Activated CD8-positive, alpha-beta memory T cell treated with anti-CD3 and anti-CD28 coated beads, Interleukin-2, amount 10 ng/mL, durations not matched to agents 7 days and 5 days (primary cell): Measurements from ENCODE around the gene TGFBR3L. TPM values are rescaled to one million over a fixed set of nuclear protein-coding genes. Genes with fewer than 3 reads are reported as not detected.

Experiments
- ATAC-seq: fragments of 150-1000 bp; cut with Tn5 transposase; one replicate; pipeline ENCODE4 v1.10.0; 2021; ENCODE audit warnings: moderate library complexity
- CTCF ChIA-PET: fragments of 350-600 bp; sonication (Branson Sonifier 250); formaldehyde crosslinking; loops from one replicate; lab custom pipeline; 2021; ENCODE audit warnings: antibody characterized with exemption; lab: Charles Lee
- DNase-seq: peaks from one replicate; pipeline ENCODE4 v3.0.0-alpha.2; 2020
- H3K27ac Mint-ChIP-seq: one replicate; pipeline ENCODE4 v1.8.0; 2021; ENCODE audit warnings: mild to moderate bottlenecking, mixed read lengths
- H3K27me3 Mint-ChIP-seq: one replicate; pipeline ENCODE4 v1.8.0; 2021; ENCODE audit warnings: mixed read lengths
- H3K36me3 Mint-ChIP-seq: one replicate; pipeline ENCODE4 v1.8.0; 2021; ENCODE audit warnings: mild to moderate bottlenecking, mixed read lengths
- H3K4me1 Mint-ChIP-seq: one replicate; pipeline ENCODE4 v1.8.0; 2021; ENCODE audit warnings: mixed read lengths
- H3K4me3 Mint-ChIP-seq: one replicate; pipeline ENCODE4 v1.8.0; 2021; ENCODE audit warnings: mild to moderate bottlenecking, moderate library complexity, mixed read lengths
- H3K9me3 Mint-ChIP-seq: one replicate; pipeline ENCODE4 v1.8.0; 2022; ENCODE audit warnings: low read depth, mixed read lengths
- total RNA-seq, 2 experiments: library from RNA; stranded (reverse); gene quantifications; one replicate each; pipeline ENCODE4 v1.2.3, GENCODE V29; 2021

Gene TGFBR3L
- total RNA-seq, 2 experiments from 2014 or later: 7.7 to 9.1 TPM

DNA sequence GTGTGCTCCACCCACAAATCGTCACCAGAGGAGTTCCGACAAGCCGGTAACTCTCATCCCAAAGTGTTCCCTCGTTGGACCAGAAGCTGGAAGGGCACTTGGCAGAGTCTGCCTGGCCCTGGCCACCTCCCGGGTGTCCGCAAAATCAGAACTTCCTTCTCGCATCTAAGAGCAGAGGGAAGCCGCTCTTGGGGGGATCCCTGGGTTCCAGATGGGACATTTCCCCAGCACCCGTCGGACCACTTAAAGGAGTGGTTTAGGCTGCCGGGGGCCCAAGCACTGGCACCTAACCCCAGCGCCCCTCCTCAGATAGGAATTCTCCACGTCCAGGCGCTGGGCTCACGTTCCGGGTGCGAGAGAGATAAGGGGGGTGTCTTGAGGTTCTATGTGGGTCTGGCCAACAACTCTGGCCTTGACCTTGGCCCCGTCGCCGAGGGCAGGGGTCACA lies 11.8 kb upstream of the TGFBR3L start:
- no peaks in the 10 kb centered on the region for H3K9me3 Mint-ChIP-seq
- no peak for ATAC-seq
- H3K4me3 Mint-ChIP-seq: peak overlapping the region; percentile 83

GRCh38 chr19:7903244-7904073 lies 11.2 kb upstream of the TGFBR3L start, which contains the start of gene MAP2K7:
MAP2K7 (plus strand) TSS chr19:7903877; CDS start chr19:7903945, 68 bp downstream.
- peak within 1 kb of the TSS; percentile 86 for H3K4me3 Mint-ChIP-seq
- CTCF ChIA-PET: interaction anchor here (0.7 to 2.6 kb wide), 16 partner anchors 15 to 381 kb away, joined by 3 to 26 read pairs (median 4); partner anchors contain the start of genes CTXN1, MCOLN1, SNAPC2 and TIMM44
- H3K27me3 Mint-ChIP-seq: no peaks in the 10 kb centered on the region
- DNase-seq (peak; percentile 100), ATAC-seq (peak; percentile 89)
- no peaks in the 10 kb centered on the region for H3K9me3 Mint-ChIP-seq
- peaks cover 8% of the 10 kb centered on the region for H3K36me3 Mint-ChIP-seq
- peak within 1 kb of the TSS; percentile 91 for H3K27ac Mint-ChIP-seq
- H3K4me1 Mint-ChIP-seq: peaks cover 26% of the 10 kb centered on the region

More for the DNA sequence above, 11.8 kb upstream of the TGFBR3L start:
- Mint-ChIP-seq H3K27ac (peak overlapping the region; percentile 83), H3K4me1 (peaks cover 26% of the 10 kb centered on the region), H3K36me3 (peaks cover 8% of the 10 kb centered on the region), H3K27me3 (no peaks in the 10 kb centered on the region)
- no peak for DNase-seq
- CTCF ChIA-PET: interaction anchor here (0.7 to 2.6 kb wide), 11 partner anchors 15 to 222 kb away, joined by 3 to 26 read pairs (median 6); partner anchors contain the start of genes SNAPC2 and TRAPPC5

GRCh38 chr19:7904074-7905020 lies 10.3 kb upstream of the TGFBR3L start:
- DNase-seq (peak; percentile 85), ATAC-seq (peak; percentile 58)
- Mint-ChIP-seq H3K27me3 (no peaks in the 10 kb centered on the region), H3K27ac (peak overlapping the region; percentile 91), H3K9me3 (no peaks in the 10 kb centered on the region), H3K4me3 (peak overlapping the region; percentile 86), H3K4me1 (peaks cover 26% of the 10 kb centered on the region), H3K36me3 (peaks cover 8% of the 10 kb centered on the region)
- CTCF ChIA-PET: interaction anchor here (0.7 to 1.6 kb wide), 15 partner anchors 14 to 382 kb away, joined by 3 to 26 read pairs (median 4); partner anchors contain the start of genes CTXN1, MCOLN1, SNAPC2 and TIMM44

DNA sequence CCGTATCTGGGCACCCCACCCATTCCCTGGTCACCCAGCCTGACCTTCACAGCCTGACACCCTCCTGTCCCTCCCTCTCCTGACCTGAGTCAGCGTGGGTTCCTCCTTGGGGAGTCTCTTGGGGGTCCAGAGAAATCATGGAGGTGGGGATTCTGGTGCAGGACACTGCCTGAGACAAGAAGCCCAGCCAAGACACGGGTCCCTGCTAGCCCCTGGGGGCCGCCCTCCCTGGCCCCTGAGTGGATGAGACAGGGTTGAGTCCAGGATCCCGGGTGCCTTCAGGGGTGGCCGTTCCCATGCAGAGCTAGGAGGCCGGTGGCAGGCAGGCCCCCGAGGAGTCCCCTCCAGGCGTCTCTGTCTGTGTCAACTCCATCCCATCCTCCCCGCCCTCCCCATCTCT lies 9.4 kb upstream of the TGFBR3L start:
- H3K36me3 Mint-ChIP-seq: peaks cover 8% of the 10 kb centered on the region
- DNase-seq (no peak), ATAC-seq (no peak)
- H3K9me3 Mint-ChIP-seq: no peaks in the 10 kb centered on the region
- H3K4me3 Mint-ChIP-seq: peak overlapping the region; percentile 86
- H3K27me3 Mint-ChIP-seq: no peaks in the 10 kb centered on the region
- H3K4me1 Mint-ChIP-seq: peaks cover 26% of the 10 kb centered on the region
- peak overlapping the region; percentile 91 for H3K27ac Mint-ChIP-seq
- CTCF ChIA-PET: no interaction called here

DNA sequence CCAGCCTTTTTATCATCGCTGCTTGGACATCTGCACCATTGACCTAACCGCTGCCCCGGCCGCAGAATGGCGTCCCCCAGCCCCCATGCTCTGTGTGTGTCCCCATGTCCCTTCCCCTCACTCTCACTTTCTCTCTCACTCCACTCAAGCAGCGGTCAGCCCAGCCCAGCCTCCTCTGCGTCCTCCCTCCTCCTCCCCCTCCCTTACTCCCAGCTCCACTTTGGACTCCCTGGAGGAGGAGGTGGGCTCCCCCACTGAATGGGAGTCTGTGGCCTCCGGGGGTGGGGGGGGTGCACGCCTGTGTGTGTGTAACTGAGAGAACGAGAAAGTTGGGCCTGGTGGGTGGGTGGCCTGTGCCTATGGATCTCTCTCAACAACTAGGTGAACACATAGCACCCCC lies 8.8 kb upstream of the TGFBR3L start:
- CTCF ChIA-PET: no interaction called here
- Mint-ChIP-seq H3K4me1 (peaks cover 26% of the 10 kb centered on the region), H3K27ac (no peak overlapping the region), H3K9me3 (no peaks in the 10 kb centered on the region), H3K27me3 (no peaks in the 10 kb centered on the region), H3K4me3 (peak overlapping the region; percentile 86), H3K36me3 (peaks cover 11% of the 10 kb centered on the region)
- ATAC-seq: no peak
- DNase-seq: no peak

DNA sequence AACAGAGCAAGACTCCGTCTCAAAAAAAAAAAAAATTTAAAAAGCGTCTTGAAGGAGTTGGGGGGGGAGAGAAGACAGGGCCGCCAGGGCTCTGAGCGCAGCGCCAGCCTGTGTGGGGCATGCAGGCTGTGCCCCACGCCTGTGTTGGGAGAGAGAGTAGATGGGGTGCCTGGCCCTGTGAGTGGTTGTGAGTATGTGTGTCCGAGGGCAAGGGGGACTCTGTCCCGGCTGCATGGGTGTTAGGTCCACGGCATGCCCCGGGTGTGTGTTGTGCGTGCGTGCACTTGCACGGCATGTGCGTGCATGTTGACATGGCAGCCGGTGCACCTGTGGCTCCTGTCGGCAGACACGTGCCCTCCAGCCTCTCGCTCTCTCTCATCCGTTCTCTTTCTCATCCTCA lies 7.5 kb upstream of the TGFBR3L start:
- CTCF ChIA-PET: no interaction called here
- H3K27me3 Mint-ChIP-seq: no peaks in the 10 kb centered on the region
- no peak overlapping the region for H3K27ac Mint-ChIP-seq
- peaks cover 26% of the 10 kb centered on the region for H3K4me1 Mint-ChIP-seq
- ATAC-seq (no peak), DNase-seq (no peak)
- no peaks in the 10 kb centered on the region for H3K9me3 Mint-ChIP-seq
- H3K4me3 Mint-ChIP-seq: no peak overlapping the region
- peaks cover 15% of the 10 kb centered on the region for H3K36me3 Mint-ChIP-seq

DNA sequence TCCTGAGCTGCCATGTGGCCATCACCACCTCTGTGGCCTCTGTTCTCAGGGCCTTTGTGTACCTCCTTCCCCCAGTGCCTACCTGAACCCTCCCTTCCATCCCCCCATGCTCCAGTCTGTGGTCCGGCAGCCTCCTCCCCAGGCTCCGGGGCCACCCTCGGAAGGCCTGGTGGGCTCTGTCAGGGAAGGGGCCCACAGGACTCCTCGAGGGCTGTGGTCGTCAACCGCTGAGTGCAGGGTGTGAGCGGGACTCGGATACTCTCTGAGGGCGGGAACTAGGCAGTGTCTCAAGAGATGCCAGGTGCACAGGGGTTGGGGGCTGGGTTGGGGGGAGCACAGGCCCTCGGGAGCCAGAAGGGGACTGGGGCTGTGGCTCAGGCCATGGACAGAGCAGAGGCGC lies 7.1 kb upstream of the TGFBR3L start:
- CTCF ChIA-PET: interaction anchor here (1.3 kb wide), 1 partner anchor 9 kb away, joined by 4 read pairs; no protein-coding TSS in a partner anchor
- H3K27me3 Mint-ChIP-seq: no peaks in the 10 kb centered on the region
- H3K9me3 Mint-ChIP-seq: no peaks in the 10 kb centered on the region
- H3K4me1 Mint-ChIP-seq: peaks cover 24% of the 10 kb centered on the region
- no peak overlapping the region for H3K27ac Mint-ChIP-seq
- H3K4me3 Mint-ChIP-seq: no peak overlapping the region
- ATAC-seq (no peak), DNase-seq (no peak)
- H3K36me3 Mint-ChIP-seq: peaks cover 15% of the 10 kb centered on the region

GRCh38 chr19:7908078-7908699 lies 6.4 kb upstream of the TGFBR3L start:
- CTCF ChIA-PET: interaction anchor here (1.3 kb wide), 1 partner anchor 9 kb away, joined by 4 read pairs; no protein-coding TSS in a partner anchor
- H3K27me3 Mint-ChIP-seq: no peaks in the 10 kb centered on the region
- no peak overlapping the region for H3K4me3 Mint-ChIP-seq
- peaks cover 17% of the 10 kb centered on the region for H3K36me3 Mint-ChIP-seq
- no peak for DNase-seq
- no peak overlapping the region for H3K27ac Mint-ChIP-seq
- H3K9me3 Mint-ChIP-seq: no peaks in the 10 kb centered on the region
- no peak for ATAC-seq
- peaks cover 18% of the 10 kb centered on the region for H3K4me1 Mint-ChIP-seq

GRCh38 chr19:7908742-7909461 lies 5.7 kb upstream of the TGFBR3L start:
- H3K9me3 Mint-ChIP-seq: no peaks in the 10 kb centered on the region
- no peak for ATAC-seq
- no peak for DNase-seq
- H3K27me3 Mint-ChIP-seq: no peaks in the 10 kb centered on the region
- no peak overlapping the region for H3K27ac Mint-ChIP-seq
- CTCF ChIA-PET: interaction anchor here (1.3 kb wide), 1 partner anchor 8 kb away, joined by 4 read pairs; no protein-coding TSS in a partner anchor
- peaks cover 14% of the 10 kb centered on the region for H3K4me1 Mint-ChIP-seq
- H3K4me3 Mint-ChIP-seq: no peak overlapping the region
- H3K36me3 Mint-ChIP-seq: peaks cover 15% of the 10 kb centered on the region

- Mint-ChIP-seq H3K27ac (no peak overlapping the region), H3K36me3 (peaks cover 14% of the 10 kb centered on the region), H3K4me3 (no peak overlapping the region), H3K4me1 (peaks cover 10% of the 10 kb centered on the region), H3K27me3 (no peaks in the 10 kb centered on the region), H3K9me3 (no peaks in the 10 kb centered on the region)
- ATAC-seq (no peak), DNase-seq (no peak)
- CTCF ChIA-PET: interaction anchor here (0.6 to 1.1 kb wide), 3 partner anchors 10 to 1028 kb away, joined by 3 read pairs; partner anchors contain the start of gene SNAPC2
Observed at GRCh38 chr19:7909471-7910067, 5.1 kb upstream of the TGFBR3L start.

- no peaks in the 10 kb centered on the region for H3K9me3 Mint-ChIP-seq
- H3K27ac Mint-ChIP-seq: no peak overlapping the region
- ATAC-seq: no peak
- CTCF ChIA-PET: interaction anchor here (1.1 kb wide), 2 partner anchors 10 to 57 kb away, joined by 3 read pairs; partner anchors contain the start of gene SNAPC2
- no peak for DNase-seq
- H3K27me3 Mint-ChIP-seq: peaks cover 7% of the 10 kb centered on the region
- no peak overlapping the region for H3K4me3 Mint-ChIP-seq
- H3K36me3 Mint-ChIP-seq: peaks cover 9% of the 10 kb centered on the region
- H3K4me1 Mint-ChIP-seq: peaks cover 4% of the 10 kb centered on the region
Observed at GRCh38 chr19:7910321-7911161, 4.1 kb upstream of the TGFBR3L start.
